ENCODE measurements around the gene OGFOD3.
A peak's percentile ranks its signal among the peaks of the same experiment; 100 is the strongest.

Gene OGFOD3

GRCh38 chr17:82406131-82406671 lies 12.2 kb downstream of the OGFOD3 start:
- DNase-seq (ENCODE audit: low read depth in 2 of 2) = no peak

GRCh38 chr17:82405051-82405450 lies 13.3 kb downstream of the OGFOD3 start:
- no peak for DNase-seq (ENCODE audit: low read depth in 2 of 2)

GRCh38 chr17:82403662-82404660 lies 14.4 kb downstream of the OGFOD3 start:
- DNase-seq (ENCODE audit: low read depth in 2 of 2) = no peak

GRCh38 chr17:82402865-82403264 lies 15.5 kb downstream of the OGFOD3 start:
- no peak for DNase-seq (ENCODE audit: low read depth in 2 of 2)

- DNase-seq (ENCODE audit: low read depth in 2 of 2) = peak; percentile 16 to 27
Observed at GRCh38 chr17:82400830-82401229, 17.6 kb downstream of the OGFOD3 start.

- no peak for DNase-seq (ENCODE audit: low read depth in 2 of 2)
Observed at GRCh38 chr17:82400206-82400605, 18.2 kb downstream of the OGFOD3 start.

GRCh38 chr17:82399601-82400101 lies 18.7 kb downstream of the OGFOD3 start:
- DNase-seq (ENCODE audit: low read depth in 2 of 2) = no peak

GRCh38 chr17:82399041-82399441 lies 19.3 kb downstream of the OGFOD3 start:
- DNase-seq (ENCODE audit: low read depth in 2 of 2) = no peak

- no peak for DNase-seq (ENCODE audit: low read depth in 2 of 2)
Observed at GRCh38 chr17:82397449-82398335, 20.7 kb downstream of the OGFOD3 start.

- DNase-seq (ENCODE audit: low read depth in 2 of 2) = no peak
Observed at GRCh38 chr17:82396601-82397435, 21.6 kb downstream of the OGFOD3 start.

- no peak for DNase-seq (ENCODE audit: low read depth in 2 of 2)
Observed at GRCh38 chr17:82394278-82394677, 24.1 kb downstream of the OGFOD3 start.

- DNase-seq (ENCODE audit: low read depth in 2 of 2) = no peak
Observed at GRCh38 chr17:82392941-82393340, 25.4 kb downstream of the OGFOD3 start.

- no peak for DNase-seq (ENCODE audit: low read depth in 2 of 2)
Observed at GRCh38 chr17:82392209-82392920, 26.0 kb downstream of the OGFOD3 start.

- no peak for DNase-seq (ENCODE audit: low read depth in 2 of 2)
Observed at GRCh38 chr17:82391496-82392066, 26.8 kb downstream of the OGFOD3 start.

- DNase-seq (ENCODE audit: low read depth in 2 of 2) = no peak
Observed at GRCh38 chr17:82390860-82391435, 27.4 kb downstream of the OGFOD3 start.

- no peak for DNase-seq (ENCODE audit: low read depth in 2 of 2)
Observed at GRCh38 chr17:82390015-82390859, 28.1 kb downstream of the OGFOD3 start.

GRCh38 chr17:82389379-82389778 lies 29.0 kb downstream of the OGFOD3 start:
- DNase-seq (ENCODE audit: low read depth in 2 of 2) = no peak

- no peak for DNase-seq (ENCODE audit: low read depth in 2 of 2)
Observed at GRCh38 chr17:82388922-82389283, 29.5 kb downstream of the OGFOD3 start.

Data from stimulated activated CD8-positive, alpha-beta memory T cell treated with anti-CD3 and anti-CD28 coated beads, Interleukin-2, amount 100 ng/mL, for 1 hour (primary cell).